ENCODE measurements around the gene ISX. TPM values are rescaled to one million over a fixed set of nuclear protein-coding genes. Genes with fewer than 3 reads are reported as not detected.

Gene ISX
- total RNA-seq, 1 experiment from 2014 or later, result not detected

DNA sequence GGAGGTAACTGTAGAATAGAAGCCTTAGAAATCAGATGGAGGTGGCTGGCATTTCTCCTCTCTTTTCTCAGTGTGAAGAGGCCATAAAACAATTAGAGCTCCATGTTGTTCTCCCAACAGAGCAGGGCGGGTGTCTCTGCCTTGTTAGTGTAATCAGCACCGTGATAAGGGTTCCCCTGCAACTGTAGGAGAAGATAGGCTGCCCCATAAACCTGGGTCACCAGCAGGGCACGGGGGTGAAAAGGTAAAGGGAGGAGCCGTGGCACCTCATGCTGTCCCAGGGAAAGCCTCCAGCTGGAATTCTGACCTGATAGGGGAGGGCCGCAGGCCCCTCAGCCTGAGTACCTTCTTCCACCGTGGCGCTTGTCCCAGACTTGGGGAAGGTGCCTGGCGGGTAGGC is 68.7 kb downstream of the ISX start:
- Histone ChIP-seq H4K20me1 (ENCODE audit: low read length) (no peaks in the 10 kb centered on the region), H3K9ac (ENCODE audit: low read length) (no peak overlapping the region), H3K4me1 (ENCODE audit: insufficient read depth, low read length) (no peaks in the 10 kb centered on the region), H3K4me3 (ENCODE audit: low read length) (no peak overlapping the region), H2AFZ (ENCODE audit: low read length) (no peak overlapping the region), H3K27me3 (ENCODE audit: low read length) (peaks cover 18% of the 10 kb centered on the region; the same call in 1 of the 2 replicates), H3K27ac (ENCODE audit: low read length) (no peak overlapping the region), H3K9me2 (replicated peaks; ENCODE audit: low read length) (no peaks in the 10 kb centered on the region), H3K36me3 (ENCODE audit: low read depth, low read length) (no peaks in the 10 kb centered on the region), H3K4me2 (ENCODE audit: low read length) (no peak overlapping the region), H3K9me3 (ENCODE audit: low read length) (no peaks in the 10 kb centered on the region), H3K79me2 (ENCODE audit: low read length) (no peaks in the 10 kb centered on the region), H3F3A (ENCODE audit: low read length, unreplicated experiment) (no peaks in the 10 kb centered on the region)
- no peak for ATAC-seq
- no peak for DNase-seq
- no peak for TF ChIP-seq CTCF (conservative IDR thresholded peaks at IDR 0.05; ENCODE audit: low read depth, low read length)
- no peak for TF ChIP-seq EZH2phosphoT487 (IDR thresholded peaks at IDR 0.05; ENCODE audit: borderline replicate concordance, low read length)
- no peak for TF ChIP-seq EZH2 (IDR thresholded peaks at IDR 0.05; ENCODE audit: low read length, unreplicated experiment)
- intact Hi-C loops (cut with micrococcal nuclease), result no loop called here
- CTCF ChIA-PET, result no interaction called here
- no TSS peak for BruUV-seq (replicated peaks)
- POLR2A ChIA-PET (ENCODE audit: unreplicated experiment), result no interaction called here

- Histone ChIP-seq H3K4me3 (ENCODE audit: low read length) (no peak overlapping the region), H3K9me2 (replicated peaks; ENCODE audit: low read length) (no peaks in the 10 kb centered on the region), H3K27me3 (ENCODE audit: low read length) (peaks cover 18% of the 10 kb centered on the region; the same call in 1 of the 2 replicates), H3K4me2 (ENCODE audit: low read length) (no peak overlapping the region), H4K20me1 (ENCODE audit: low read length) (no peaks in the 10 kb centered on the region), H2AFZ (ENCODE audit: low read length) (no peak overlapping the region), H3K9ac (ENCODE audit: low read length) (no peak overlapping the region), H3K27ac (ENCODE audit: low read length) (no peak overlapping the region), H3K9me3 (ENCODE audit: low read length) (no peaks in the 10 kb centered on the region), H3K36me3 (ENCODE audit: low read depth, low read length) (no peaks in the 10 kb centered on the region), H3K79me2 (ENCODE audit: low read length) (no peaks in the 10 kb centered on the region), H3F3A (ENCODE audit: low read length, unreplicated experiment) (no peaks in the 10 kb centered on the region), H3K4me1 (ENCODE audit: insufficient read depth, low read length) (no peaks in the 10 kb centered on the region)
- intact Hi-C loops (cut with micrococcal nuclease), result no loop called here
- ChIA-PET CTCF (no interaction called here), POLR2A (ENCODE audit: unreplicated experiment) (no interaction called here)
- no peak for TF ChIP-seq EZH2phosphoT487 (IDR thresholded peaks at IDR 0.05; ENCODE audit: borderline replicate concordance, low read length)
- DNase-seq (no peak), ATAC-seq (no peak)
- no TSS peak for BruUV-seq (replicated peaks)
Observed at GRCh38 chr22:35135165-35135564, 69.2 kb downstream of the ISX start.

Other genes with a start within 250 kb of the ISX start
- gene HMGXB4, start 191.3 kb downstream of the ISX start, total RNA-seq (2014; rRNA removed), result 12.9 and 18.1 TPM in 2 replicates
- gene TOM1, start 233.7 kb downstream of the ISX start, total RNA-seq (2014; rRNA removed), result 17.5 and 19.0 TPM in 2 replicates

All from PC-3 (cell line).